CD4-positive, alpha-beta T cell (primary cell): ENCODE results near the gene KCNMA1. TPM values are rescaled to one million over a fixed set of nuclear protein-coding genes. Genes with fewer than 3 reads are reported as not detected.

ENCODE experiments used
- ATAC-seq: fragments of 200-7000 bp; cut with Tn5 transposase; one replicate; pipeline ENCODE4 v1.10.0; 2022; ENCODE audit warnings: mild to moderate bottlenecking; ENCODE audit not compliant: poor library complexity
- CTCF ChIA-PET: fragments of 350-600 bp; sonication (Branson Sonifier 250); formaldehyde crosslinking; loops from one replicate; lab custom pipeline; 2021; ENCODE audit warnings: antibody characterized with exemption, inconsistent platforms; lab: Charles Lee
- POLR2A ChIA-PET: fragments of 350-600 bp; sonication (Branson Sonifier 250); formaldehyde crosslinking; loops from one replicate; lab custom pipeline; 2021; ENCODE audit warnings: antibody characterized with exemption, inconsistent platforms; lab: Charles Lee
- DNase-seq, 14 experiments: peaks; one replicate each; pipeline ENCODE4 v3.0.0-alpha.2; 2013 to 2020; ENCODE audit warnings: mixed read lengths in 2 of 14
- H3K27ac ChIP-seq, 2 donors: one replicate each; pipeline versions ENCODE4 v1.5.1 to v1.7.0; 2013; ENCODE audit warnings: low read length in 2 of 2, low read depth in 1 of 2, mild to moderate bottlenecking in 1 of 2
- H3K27me3 ChIP-seq, 2 experiments: 1 replicate in 1 of 2; 2 replicates in 1 of 2; pipeline versions ENCODE4 v1.6.1 to v1.7.0; 2013; ENCODE audit warnings: low read length in 2 of 2, control low read depth in 1 of 2, mild to moderate bottlenecking in 1 of 2, moderate library complexity in 1 of 2; ENCODE audit not compliant: insufficient read depth in 2 of 2, control insufficient read depth in 1 of 2
- H3K36me3 ChIP-seq: one replicate; pipeline ENCODE4 v1.6.1; 2013; ENCODE audit warnings: low read length, control low read depth; ENCODE audit not compliant: insufficient read depth
- H3K4me1 ChIP-seq: one replicate; pipeline ENCODE4 v1.6.1; 2013; ENCODE audit warnings: low read length, control low read depth; ENCODE audit not compliant: insufficient read depth
- H3K4me3 ChIP-seq: one replicate; pipeline ENCODE4 v1.5.1; 2013; ENCODE audit warnings: mild to moderate bottlenecking, low read length, moderate library complexity
- H3K9me3 ChIP-seq, 2 experiments: 1 replicate in 1 of 2; 2 replicates in 1 of 2; pipeline versions ENCODE4 v1.6.1 to v1.7.0; 2013; ENCODE audit warnings: low read length in 2 of 2, mild to moderate bottlenecking in 2 of 2, control low read depth in 1 of 2, moderate library complexity in 1 of 2; ENCODE audit not compliant: control insufficient read depth in 1 of 2, insufficient read depth in 1 of 2
- H3K27ac Mint-ChIP-seq: one replicate; pipeline ENCODE4 v1.8.0; 2020; ENCODE audit warnings: mixed read lengths
- H3K27me3 Mint-ChIP-seq: one replicate; pipeline ENCODE4 v1.8.0; 2021; ENCODE audit warnings: mixed read lengths
- H3K36me3 Mint-ChIP-seq: one replicate; pipeline ENCODE4 v1.8.0; 2021; ENCODE audit warnings: low read depth, mixed read lengths
- H3K4me1 Mint-ChIP-seq: one replicate; pipeline ENCODE4 v1.8.0; 2021; ENCODE audit warnings: low read depth, mixed read lengths
- H3K4me3 Mint-ChIP-seq: one replicate; pipeline ENCODE4 v1.8.0; 2020; ENCODE audit warnings: mild to moderate bottlenecking, mixed read lengths
- H3K9me3 Mint-ChIP-seq: one replicate; pipeline ENCODE4 v1.8.0; 2020; ENCODE audit warnings: mixed read lengths
- CTCF ChIP-seq: fragments of 200-600 bp; IDR thresholded peaks from one replicate; pipeline ENCODE4 v1.8.0; 2022; ENCODE audit warnings: antibody characterized with exemption, mild to moderate bottlenecking
- intact Hi-C, 2 experiments: fragments of 100-400 bp; cut with DNase I in 1 of 2; cut with micrococcal nuclease in 1 of 2; formaldehyde crosslinking; loops; one replicate each; pipeline versions ENCODE4 v1.15.1 to v1.9.0; 2023 to 2025; cut with DNase I, micrococcal nuclease
- total RNA-seq, 174 experiments: library from RNA in 2 of 174; stranded (reverse) in 2 of 174; gene quantifications; one replicate each; pipeline ENCODE4 v1.2.3 and lab custom pipeline; 2021 to 2026

The KCNMA1 gene
- total RNA-seq, 2 experiments from 2014 or later, result not detected

GRCh38 chr10:76918106-76918505 lies 719.5 kb downstream of the KCNMA1 start:
- Mint-ChIP-seq H3K27me3 (peaks cover 5% of the 10 kb centered on the region), H3K27ac (no peak overlapping the region), H3K9me3 (no peaks in the 10 kb centered on the region), H3K4me1 (no peaks in the 10 kb centered on the region), H3K36me3 (no peaks in the 10 kb centered on the region), H3K4me3 (no peak overlapping the region)
- intact Hi-C loops, result no loop called here
- no peak for TF ChIP-seq CTCF
- Histone ChIP-seq H3K9me3 (no peaks in the 10 kb centered on the region), H3K4me1 (no peaks in the 10 kb centered on the region), H3K27me3 (no peaks in the 10 kb centered on the region), H3K4me3 (no peak overlapping the region), H3K27ac (no peak overlapping the region), H3K36me3 (no peaks in the 10 kb centered on the region)
- POLR2A ChIA-PET, result no interaction called here
- CTCF ChIA-PET, result no interaction called here
- DNase-seq, result no peak
- ATAC-seq, result no peak

GRCh38 chr10:76917071-76917470 lies 720.5 kb downstream of the KCNMA1 start:
- Histone ChIP-seq H3K4me1 (no peaks in the 10 kb centered on the region), H3K27me3 (no peaks in the 10 kb centered on the region), H3K36me3 (no peaks in the 10 kb centered on the region), H3K9me3 (no peaks in the 10 kb centered on the region), H3K4me3 (no peak overlapping the region), H3K27ac (no peak overlapping the region)
- Mint-ChIP-seq H3K27ac (no peak overlapping the region), H3K4me1 (no peaks in the 10 kb centered on the region), H3K36me3 (no peaks in the 10 kb centered on the region), H3K9me3 (no peaks in the 10 kb centered on the region), H3K27me3 (peaks cover 5% of the 10 kb centered on the region), H3K4me3 (no peak overlapping the region)
- intact Hi-C loops, result no loop called here
- no peak for ATAC-seq
- ChIA-PET CTCF (no interaction called here), POLR2A (no interaction called here)
- no peak for TF ChIP-seq CTCF
- no peak for DNase-seq

- Mint-ChIP-seq H3K9me3 (no peaks in the 10 kb centered on the region), H3K27me3 (peaks cover 5% of the 10 kb centered on the region), H3K36me3 (no peaks in the 10 kb centered on the region), H3K27ac (no peak overlapping the region), H3K4me1 (no peaks in the 10 kb centered on the region), H3K4me3 (no peak overlapping the region)
- no peak for DNase-seq
- no peaks in the 10 kb centered on the region for H3K27me3 ChIP-seq
- no peaks in the 10 kb centered on the region for H3K36me3 ChIP-seq
- no peak for TF ChIP-seq CTCF
- POLR2A ChIA-PET, result no interaction called here
- no peaks in the 10 kb centered on the region for H3K4me1 ChIP-seq
- no peak for ATAC-seq
- H3K4me3 ChIP-seq, result no peak overlapping the region
- no peaks in the 10 kb centered on the region for H3K9me3 ChIP-seq
- intact Hi-C loops, result no loop called here
- no peak overlapping the region for H3K27ac ChIP-seq
- CTCF ChIA-PET, result no interaction called here
Observed at GRCh38 chr10:76916536-76916935, 721.1 kb downstream of the KCNMA1 start.
